IPS-15b (cell line): Measurements from ENCODE around the gene STX8.

Source experiments
- H3K27me3 ChIP-seq: one replicate; pipeline ENCODE4 v1.6.1; 2013; ENCODE audit warnings: low read length; ENCODE audit not compliant: control insufficient read depth, insufficient read depth
- H3K36me3 ChIP-seq: one replicate; pipeline ENCODE4 v1.6.1; 2013; ENCODE audit warnings: low read length; ENCODE audit not compliant: control insufficient read depth, insufficient read depth
- H3K4me1 ChIP-seq: one replicate; pipeline ENCODE4 v1.6.1; 2013; ENCODE audit warnings: mild to moderate bottlenecking, low read length; ENCODE audit not compliant: control insufficient read depth, insufficient read depth
- H3K4me3 ChIP-seq: one replicate; pipeline ENCODE4 v1.5.1; 2013; ENCODE audit warnings: low read depth, low read length
- H3K9ac ChIP-seq: one replicate; pipeline ENCODE4 v1.6.1; 2013; ENCODE audit warnings: low read depth, mild to moderate bottlenecking, low read length
- H3K9me3 ChIP-seq: one replicate; pipeline ENCODE4 v1.6.1; 2013; ENCODE audit warnings: mild to moderate bottlenecking, low read length; ENCODE audit not compliant: control insufficient read depth, insufficient read depth

STX8 gene

DNA sequence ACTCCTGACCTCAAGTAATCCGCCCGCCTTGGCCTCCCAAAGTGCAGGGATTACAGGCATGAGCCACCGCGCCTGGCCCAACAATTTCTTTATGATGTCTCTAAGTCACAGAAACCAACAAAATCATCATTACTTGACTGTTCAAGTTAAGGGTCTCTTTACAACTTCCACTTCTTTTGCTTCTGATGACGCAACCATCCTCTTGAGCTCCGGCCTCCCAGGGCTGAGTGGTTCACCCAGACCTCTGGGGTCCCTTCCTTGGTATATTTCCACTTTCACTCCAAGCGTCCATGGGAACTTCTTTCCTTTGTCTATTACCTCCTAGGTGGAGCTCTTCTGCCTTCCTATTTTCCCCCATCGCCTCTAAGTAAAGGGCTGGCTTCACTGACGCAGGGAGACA, 300.6 kb downstream of the STX8 start:
- H3K36me3 ChIP-seq, result no peaks in the 10 kb centered on the region
- no peaks in the 10 kb centered on the region for H3K9me3 ChIP-seq
- H3K4me3 ChIP-seq, result no peak overlapping the region
- H3K9ac ChIP-seq, result no peak overlapping the region
- no peaks in the 10 kb centered on the region for H3K27me3 ChIP-seq
- no peaks in the 10 kb centered on the region for H3K4me1 ChIP-seq

DNA sequence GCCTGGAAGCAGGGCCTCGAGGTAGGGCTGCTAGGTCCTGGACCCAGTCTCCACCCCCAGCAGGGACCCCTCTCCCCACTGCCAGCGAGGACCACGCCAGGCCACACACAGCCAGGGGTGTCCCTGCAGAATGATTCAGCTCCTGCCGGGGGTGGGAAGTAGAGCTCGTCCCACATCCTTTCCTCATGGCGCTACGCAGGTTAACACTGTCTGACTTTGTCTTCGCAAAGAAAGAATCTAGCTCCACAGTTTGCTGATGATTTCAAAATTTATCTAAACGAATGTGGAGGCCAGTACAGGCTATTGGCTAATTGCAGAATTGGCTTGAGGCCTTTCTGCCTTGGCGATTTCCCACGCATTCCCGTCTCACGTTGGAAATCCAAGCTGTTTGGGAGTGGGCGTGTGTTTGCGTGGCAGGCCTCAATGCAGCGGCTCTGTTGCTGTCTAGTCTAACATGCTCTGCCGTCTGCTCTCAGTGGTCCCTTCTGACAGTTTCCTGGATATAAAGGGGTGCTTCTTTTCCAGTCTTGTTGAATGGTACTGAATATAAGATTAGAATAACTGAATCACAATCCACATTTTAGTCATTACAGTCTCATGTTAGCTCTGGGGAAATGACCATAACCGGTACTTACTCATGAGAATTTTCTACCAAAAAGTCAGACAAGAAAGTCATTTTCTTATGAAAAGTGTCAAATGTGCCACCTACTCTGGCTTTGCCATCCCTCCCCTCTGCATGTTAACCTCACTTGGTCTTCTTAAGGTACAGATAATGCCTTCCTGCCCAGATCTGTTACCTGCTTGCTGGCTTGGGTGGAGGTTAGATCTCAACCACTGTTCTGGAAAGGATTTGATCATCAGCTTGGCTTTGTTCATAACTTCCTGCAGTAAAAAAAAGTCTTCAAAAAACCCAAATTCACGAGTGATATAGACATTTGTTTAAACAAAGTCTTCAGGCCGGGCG, 301.9 kb downstream of the STX8 start:
- no peaks in the 10 kb centered on the region for H3K4me1 ChIP-seq
- H3K4me3 ChIP-seq, result no peak overlapping the region
- no peaks in the 10 kb centered on the region for H3K27me3 ChIP-seq
- H3K9ac ChIP-seq, result no peak overlapping the region
- no peaks in the 10 kb centered on the region for H3K9me3 ChIP-seq
- H3K36me3 ChIP-seq, result no peaks in the 10 kb centered on the region

DNA sequence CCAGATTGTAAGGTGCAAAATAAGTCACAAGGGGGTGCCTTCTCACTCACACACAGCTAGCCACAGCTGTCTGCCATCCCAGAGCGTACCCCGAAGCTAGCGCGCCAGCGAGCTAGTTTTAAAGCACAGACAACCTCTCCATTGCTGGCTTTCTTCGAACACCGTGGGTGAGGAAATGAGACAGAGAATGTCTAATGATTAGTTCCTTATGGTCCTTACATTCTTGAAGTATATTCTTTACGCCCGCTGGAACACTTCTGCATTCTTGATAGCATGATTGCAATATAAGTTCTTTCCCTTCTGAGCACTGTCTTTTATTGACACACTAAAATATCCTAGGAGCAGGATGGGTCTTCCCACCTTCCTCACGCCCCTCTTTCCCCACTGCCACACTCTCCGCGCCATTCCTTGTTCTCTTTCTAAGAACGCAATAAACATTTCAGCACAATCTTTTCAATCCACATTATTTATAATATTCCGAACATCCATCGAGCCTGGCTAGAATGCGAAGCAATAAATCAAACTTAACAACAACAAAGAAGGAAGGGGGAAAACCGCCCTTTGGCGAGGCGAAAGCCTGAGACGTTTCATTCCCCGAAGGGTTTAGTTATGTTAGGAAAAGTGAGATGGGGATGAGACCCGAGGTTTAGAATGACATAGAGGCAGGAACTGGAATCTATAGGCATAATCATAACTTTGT, 303.0 kb downstream of the STX8 start:
- no peaks in the 10 kb centered on the region for H3K36me3 ChIP-seq
- H3K4me3 ChIP-seq, result no peak overlapping the region
- H3K27me3 ChIP-seq, result no peaks in the 10 kb centered on the region
- H3K4me1 ChIP-seq, result no peaks in the 10 kb centered on the region
- no peaks in the 10 kb centered on the region for H3K9me3 ChIP-seq
- no peak overlapping the region for H3K9ac ChIP-seq

DNA sequence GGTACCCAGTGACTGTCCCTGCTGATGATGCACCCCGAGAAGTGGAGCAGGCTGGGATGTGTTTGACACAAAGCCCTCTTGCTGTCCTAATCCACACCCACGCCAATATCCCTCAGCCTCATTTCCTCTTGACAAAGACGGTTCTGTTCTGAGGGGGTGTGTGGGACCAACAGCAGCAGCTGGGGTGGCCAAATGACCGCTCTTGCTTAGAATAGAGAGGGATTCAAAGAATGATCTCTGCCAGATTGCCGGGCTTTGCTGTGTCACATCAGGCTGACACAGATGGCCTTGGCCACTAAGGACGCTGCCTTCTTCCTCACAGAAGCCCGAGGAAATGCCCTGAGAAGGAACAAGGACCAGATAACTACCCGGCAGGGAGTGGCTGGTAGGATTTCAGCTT, 303.6 kb downstream of the STX8 start:
- H3K9ac ChIP-seq, result no peak overlapping the region
- H3K27me3 ChIP-seq, result no peaks in the 10 kb centered on the region
- H3K4me3 ChIP-seq, result no peak overlapping the region
- H3K4me1 ChIP-seq, result no peaks in the 10 kb centered on the region
- H3K36me3 ChIP-seq, result no peaks in the 10 kb centered on the region
- no peaks in the 10 kb centered on the region for H3K9me3 ChIP-seq

DNA sequence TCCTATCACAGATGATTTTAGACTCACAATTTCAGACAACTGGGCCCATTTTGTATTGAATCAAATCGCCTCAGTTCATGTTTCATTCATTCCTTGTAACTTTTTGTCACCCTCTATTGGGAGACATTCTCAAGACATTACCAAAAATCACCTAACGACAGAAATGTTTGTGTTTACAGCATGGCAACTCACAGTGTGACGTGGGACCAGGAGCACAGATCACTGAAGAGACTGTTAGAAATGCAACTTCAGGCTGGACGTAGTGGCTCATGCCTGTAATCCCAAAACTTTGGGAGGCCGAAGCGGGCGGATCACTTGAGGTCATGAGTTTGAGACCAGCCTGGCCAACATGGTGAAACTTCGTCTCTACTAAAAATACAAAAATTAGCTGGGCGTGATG, 304.7 kb downstream of the STX8 start:
- no peaks in the 10 kb centered on the region for H3K27me3 ChIP-seq
- no peaks in the 10 kb centered on the region for H3K36me3 ChIP-seq

DNA sequence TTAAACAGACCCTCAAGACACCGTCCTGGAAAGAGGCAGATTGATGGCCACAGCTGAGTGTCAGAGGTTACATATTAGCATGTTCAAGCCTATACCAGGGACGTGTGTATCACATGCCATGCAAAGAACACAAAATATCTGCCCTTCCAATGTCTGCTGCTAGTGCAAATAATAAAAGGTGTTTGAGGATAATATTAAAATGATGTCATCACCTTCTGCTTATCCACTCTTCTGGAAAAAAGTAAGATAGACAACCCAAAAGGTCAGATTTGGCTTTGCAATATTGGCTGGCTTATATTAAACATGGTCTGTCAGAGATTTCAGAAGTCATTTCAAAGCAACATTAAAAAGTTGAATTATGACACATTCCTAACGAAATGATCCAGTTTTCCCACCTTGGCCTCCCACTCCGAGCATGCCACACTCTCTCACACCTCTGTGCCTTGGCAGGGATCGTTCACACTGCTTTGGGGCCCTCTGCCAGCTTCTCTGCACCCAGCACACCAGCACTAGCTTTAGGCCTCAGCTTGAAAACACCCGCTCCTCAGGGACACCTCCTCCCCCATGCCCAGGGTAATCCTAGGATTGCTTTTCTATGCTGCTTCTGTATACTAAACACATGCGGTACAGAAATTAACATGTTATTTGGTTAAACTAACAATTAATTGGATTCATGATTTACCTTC, 306.1 kb downstream of the STX8 start:
- H3K4me3 ChIP-seq, result no peak overlapping the region
- no peaks in the 10 kb centered on the region for H3K36me3 ChIP-seq
- no peaks in the 10 kb centered on the region for H3K4me1 ChIP-seq
- no peaks in the 10 kb centered on the region for H3K27me3 ChIP-seq
- H3K9me3 ChIP-seq, result no peaks in the 10 kb centered on the region
- H3K9ac ChIP-seq, result no peak overlapping the region

More for the DNA sequence above, 304.7 kb downstream of the STX8 start:
- H3K9ac ChIP-seq, result no peak overlapping the region
- no peaks in the 10 kb centered on the region for H3K4me1 ChIP-seq
- no peak overlapping the region for H3K4me3 ChIP-seq
- H3K9me3 ChIP-seq, result no peaks in the 10 kb centered on the region

DNA sequence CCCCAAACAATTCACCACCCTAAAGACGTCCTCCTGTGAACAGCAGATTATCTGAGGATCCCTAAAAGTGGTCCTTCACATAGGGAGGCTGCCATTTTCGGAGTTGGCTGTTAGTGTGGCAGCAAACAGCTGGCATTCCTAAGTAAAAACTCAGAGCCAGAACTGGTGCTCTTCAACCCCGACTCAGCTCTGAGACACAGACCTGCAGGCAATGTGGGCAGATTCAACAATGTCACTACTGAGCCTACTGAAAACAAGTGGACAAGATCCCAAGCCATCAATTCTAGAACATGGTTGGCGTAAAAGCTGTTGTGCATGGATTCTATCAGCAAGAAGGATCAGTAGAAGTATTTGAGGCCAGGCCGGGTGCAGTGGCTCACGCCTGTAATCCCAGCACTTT, 307.1 kb downstream of the STX8 start:
- Histone ChIP-seq H3K36me3 (no peaks in the 10 kb centered on the region), H3K4me3 (no peak overlapping the region), H3K9ac (no peak overlapping the region), H3K27me3 (no peaks in the 10 kb centered on the region), H3K9me3 (no peaks in the 10 kb centered on the region), H3K4me1 (no peaks in the 10 kb centered on the region)

DNA sequence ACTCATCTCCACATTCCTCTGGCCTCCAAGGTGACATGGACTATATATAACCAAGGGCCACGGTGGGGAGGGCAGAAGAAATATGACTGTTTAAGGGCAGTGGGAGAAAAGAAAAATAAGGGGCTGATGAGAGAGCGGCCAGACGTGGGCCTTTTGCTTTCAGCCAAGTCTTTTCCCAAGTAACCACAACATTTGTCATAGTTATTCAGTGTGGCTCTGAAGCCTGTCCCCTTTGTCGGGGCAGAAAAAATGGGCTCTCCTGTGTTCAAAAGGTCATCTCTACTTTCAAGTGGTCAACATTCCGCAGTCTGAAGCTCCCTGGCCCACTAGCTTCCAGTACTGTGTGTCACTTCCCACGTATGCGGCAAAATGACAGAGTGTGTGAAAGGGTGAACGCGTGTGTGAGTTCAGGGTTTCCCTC, 308.9 kb downstream of the STX8 start:
- Histone ChIP-seq H3K27me3 (no peaks in the 10 kb centered on the region), H3K4me1 (no peaks in the 10 kb centered on the region), H3K9me3 (no peaks in the 10 kb centered on the region), H3K9ac (no peak overlapping the region), H3K36me3 (no peaks in the 10 kb centered on the region), H3K4me3 (no peak overlapping the region)

DNA sequence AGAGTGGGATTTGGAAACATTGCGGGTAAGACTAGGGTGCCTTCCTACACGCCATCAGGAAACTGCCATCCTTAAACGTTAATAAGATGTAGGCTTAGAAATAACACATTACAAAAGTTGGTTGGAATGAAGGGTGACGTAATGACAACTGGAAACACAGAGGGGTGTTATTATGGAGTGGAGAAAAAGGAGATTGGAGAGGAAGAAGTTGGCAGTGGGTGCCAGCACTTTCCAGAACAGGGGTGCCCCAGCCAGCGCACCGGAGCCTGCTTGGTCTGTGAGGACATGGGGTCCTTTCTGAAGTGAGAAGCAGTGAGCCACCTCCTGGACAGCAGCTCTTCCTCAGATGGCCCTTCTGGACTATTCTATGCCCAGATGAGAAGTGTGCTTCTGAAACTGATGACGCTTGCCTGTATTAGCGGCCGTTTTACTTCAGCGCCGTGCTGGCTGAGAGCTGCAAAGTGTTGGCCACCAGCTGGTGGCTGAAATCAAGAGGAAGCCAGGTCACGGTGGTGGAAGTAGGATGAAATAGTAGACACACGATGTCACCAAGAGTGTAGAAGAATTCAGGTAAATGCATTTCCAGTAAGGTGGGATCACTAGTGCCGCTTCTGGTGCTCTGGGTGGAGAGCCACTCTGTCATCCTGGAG, 309.5 kb downstream of the STX8 start:
- no peaks in the 10 kb centered on the region for H3K4me1 ChIP-seq
- no peaks in the 10 kb centered on the region for H3K27me3 ChIP-seq
- no peaks in the 10 kb centered on the region for H3K9me3 ChIP-seq
- H3K36me3 ChIP-seq, result no peaks in the 10 kb centered on the region
- no peak overlapping the region for H3K9ac ChIP-seq
- H3K4me3 ChIP-seq, result no peak overlapping the region

DNA sequence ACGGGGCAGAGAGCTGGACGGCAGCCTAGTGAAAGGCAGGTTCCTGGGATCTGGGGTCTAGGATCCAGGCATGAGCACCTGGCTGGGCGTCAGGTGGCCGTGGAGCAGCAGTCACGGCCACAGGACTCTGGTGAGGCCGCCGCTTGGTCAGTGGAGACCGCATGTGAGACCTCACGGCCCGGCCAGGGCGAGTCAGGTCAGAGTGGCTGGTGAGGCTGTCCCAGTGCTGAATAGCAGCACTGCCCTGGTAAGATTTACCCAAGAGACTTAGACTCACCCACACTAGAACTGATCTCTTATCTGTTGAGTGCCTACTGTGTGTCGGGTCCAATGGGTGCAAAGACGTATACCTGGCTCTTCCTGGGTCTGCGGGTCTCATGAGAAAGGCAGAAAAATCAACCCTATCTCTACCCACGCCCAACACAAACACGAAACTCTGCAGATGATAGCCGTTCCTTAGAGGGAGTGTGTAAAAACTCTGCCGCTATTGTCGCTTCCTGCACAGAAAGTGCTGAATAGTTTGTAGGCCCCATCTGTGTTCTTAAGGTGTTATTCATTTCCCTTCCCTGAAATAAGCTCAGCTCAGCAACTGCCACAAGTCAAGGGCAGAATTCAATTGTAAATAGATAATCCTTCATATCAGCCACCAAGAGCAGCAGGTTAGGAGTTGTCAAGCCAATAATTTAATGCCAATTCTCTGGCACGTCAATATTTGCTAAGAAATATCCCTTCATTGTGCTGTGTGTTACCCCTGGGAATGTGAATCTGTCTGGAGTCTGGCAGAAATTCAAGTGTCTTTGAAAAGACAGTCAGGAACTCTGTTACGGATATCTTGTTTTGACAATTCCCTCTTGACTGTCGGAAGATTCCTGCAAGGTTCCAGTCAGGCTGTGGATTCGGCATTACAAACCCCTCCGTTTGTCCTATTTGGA, 314.3 kb downstream of the STX8 start:
- Histone ChIP-seq H3K9ac (no peak overlapping the region), H3K4me1 (no peaks in the 10 kb centered on the region), H3K27me3 (no peaks in the 10 kb centered on the region), H3K9me3 (no peaks in the 10 kb centered on the region), H3K36me3 (no peaks in the 10 kb centered on the region), H3K4me3 (no peak overlapping the region)
